HG03103 (cell line): Measurements from ENCODE around the gene SUCO.

Source experiments
- ATAC-seq: cut with Tn5 transposase; IDR thresholded peaks from one replicate; pipeline ENCODE4 v1.9.1; 2021; ENCODE audit warnings: low read depth; ENCODE audit not compliant: unreplicated experiment

SUCO gene

DNA sequence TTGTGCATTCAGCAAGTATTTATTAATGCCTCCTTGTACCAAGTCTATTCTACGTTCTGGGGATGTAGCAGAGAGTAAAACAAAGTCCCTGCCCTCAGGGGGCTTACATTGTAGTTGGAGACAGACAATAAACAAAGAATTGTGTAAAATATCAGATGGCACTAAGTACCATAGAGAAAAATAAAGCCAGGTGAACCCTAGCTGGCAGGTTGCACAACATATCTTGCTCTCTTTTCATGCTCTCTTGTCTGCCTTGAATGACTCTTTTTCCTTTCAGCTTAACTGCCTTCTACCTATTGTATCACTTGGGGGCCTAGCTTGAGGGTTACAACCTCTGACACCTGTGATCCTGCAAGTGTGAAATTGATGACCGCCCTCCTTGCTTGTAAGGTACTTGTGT lies 105.3 kb downstream of the SUCO start:
- ATAC-seq, result no peak

DNA sequence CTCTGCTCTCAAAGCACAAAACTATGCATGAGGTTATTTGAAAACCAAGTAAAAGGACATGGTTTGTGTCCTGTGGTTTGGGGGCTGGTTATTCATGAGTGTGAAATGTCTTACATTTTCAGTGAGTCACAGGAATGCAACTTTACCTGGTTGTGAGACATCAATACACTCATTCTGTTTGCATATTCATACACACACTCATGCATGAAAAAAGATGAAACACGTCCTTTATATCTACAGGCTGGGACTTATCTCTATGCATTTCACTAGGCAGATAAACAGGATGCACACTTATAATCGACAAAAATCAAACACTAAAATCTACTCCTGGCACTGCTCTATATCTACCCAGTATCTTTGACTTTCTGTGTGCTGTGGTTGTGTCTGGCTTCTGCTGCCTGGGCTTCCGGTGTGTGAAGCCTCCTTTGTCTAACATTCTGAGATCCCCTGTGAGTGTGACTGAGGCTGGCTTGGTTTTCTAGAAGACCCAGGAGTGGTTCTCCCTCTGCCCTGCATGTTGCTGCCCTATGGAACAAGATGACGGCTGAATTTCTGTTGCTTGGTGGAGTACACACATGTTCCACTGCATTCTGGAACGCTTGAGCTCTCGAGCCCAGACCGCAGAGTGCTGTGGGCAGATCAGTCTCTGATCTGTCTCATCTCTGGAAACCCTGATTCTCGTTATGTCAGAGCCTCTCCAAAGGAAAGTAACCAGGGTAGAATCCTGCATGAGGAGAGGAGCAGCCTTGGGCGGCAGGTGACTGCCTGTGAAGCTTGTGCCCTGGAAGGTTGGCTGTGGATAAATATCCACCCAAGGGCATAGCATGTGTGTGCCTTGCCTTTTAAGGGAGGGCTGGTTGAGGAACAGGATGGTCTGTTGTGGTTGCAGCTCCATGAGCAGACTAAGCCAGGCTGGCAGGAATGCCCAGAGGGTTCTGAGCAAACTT lies 106.2 kb downstream of the SUCO start:
- ATAC-seq, result peak; percentile 60

DNA sequence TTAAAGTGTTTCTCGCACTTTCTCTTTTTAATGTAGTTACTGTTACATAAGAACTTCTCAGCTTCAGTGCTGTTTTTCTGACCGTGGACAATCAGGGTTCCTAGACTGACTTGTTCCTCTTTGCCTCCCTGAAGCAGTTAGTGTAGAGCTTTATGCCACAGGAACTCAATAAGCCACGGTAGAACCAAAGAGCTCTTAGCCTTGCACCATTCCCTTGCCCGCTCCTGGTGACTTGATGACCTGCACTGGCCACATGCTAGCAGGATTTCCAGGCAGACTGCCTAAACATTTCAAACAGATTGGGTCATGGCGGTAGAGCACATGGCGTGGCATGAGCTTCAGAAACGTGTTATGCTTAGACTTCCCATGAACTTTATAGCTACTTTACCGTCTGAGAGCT lies 107.2 kb downstream of the SUCO start:
- no peak for ATAC-seq

DNA sequence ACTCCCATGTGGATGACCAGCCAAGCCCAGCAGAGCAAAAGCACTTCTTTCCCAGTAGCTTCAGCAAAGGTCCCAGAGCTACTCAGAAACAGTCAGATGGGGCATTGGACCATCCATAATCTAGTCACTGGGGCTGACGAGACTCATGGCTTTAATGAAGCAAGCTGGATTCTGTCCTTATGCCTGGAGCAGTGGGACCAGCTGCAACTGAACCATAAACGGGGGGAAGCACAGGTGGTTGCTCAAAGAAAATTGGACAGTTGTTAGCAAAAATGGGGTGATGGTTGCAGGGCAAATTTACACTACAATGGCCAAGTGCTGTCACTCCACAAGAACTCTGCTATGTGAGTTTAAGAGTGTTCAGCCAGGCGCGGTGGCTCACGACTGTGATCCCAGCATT lies 108.5 kb downstream of the SUCO start:
- no peak for ATAC-seq

DNA sequence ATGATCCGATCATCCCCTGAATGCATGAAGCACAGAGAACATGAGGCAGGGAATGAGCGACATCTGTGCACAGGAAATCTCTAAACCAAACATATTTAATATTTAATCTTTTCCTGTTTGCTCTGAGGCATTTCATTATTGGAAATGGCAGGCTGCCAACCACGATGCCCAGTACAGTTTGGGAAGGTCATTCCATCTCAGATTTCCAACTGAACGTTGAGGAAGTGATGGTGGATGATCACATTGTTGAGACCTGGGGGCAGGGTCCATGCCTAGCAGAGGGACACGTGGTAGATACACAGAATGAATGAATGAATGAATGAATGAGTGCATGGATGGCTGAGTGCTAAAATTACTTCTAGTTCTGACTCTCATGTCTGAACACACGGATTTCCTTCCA lies 110.0 kb downstream of the SUCO start:
- ATAC-seq, result no peak

DNA sequence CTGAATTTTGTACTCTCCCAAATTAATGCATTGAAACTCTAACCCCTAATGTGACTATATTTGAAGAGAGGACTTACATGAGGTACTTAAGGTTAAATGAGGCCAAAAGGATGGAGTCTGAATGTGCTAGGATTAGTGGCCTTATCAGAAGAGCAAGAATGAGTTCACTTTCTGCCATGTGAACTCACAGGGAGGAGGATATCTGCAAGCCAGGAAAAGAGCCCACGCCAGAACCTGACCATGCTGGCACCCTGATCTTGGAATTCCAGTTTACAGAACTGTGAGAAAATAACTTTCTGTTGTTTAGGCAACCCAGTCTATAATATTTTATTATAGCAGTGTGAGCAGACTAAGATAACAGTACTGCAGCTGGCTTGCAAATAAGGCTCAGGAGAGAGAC lies 113.7 kb downstream of the SUCO start:
- no peak for ATAC-seq

DNA sequence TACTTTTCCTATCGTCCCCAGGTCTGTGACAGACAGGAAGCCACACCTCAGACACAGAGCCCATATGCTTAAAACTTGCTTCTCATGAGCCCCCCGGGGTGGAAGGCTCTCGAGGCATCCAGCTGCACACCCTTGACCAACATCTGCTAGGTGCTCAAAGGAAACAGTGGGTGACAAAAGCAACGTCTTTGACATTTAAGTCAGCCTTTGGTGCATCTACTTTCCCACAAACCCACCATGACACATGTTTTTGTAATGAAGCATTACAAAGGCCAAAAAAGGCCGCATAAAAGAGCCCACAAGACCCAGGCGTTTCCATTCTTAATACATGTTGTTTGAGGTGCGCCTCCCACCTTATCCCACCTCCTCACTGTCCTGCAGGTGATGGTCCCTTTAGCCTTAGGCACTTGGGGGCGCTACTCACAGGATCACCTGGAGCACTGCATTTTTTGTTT lies 114.2 kb downstream of the SUCO start:
- no peak for ATAC-seq

DNA sequence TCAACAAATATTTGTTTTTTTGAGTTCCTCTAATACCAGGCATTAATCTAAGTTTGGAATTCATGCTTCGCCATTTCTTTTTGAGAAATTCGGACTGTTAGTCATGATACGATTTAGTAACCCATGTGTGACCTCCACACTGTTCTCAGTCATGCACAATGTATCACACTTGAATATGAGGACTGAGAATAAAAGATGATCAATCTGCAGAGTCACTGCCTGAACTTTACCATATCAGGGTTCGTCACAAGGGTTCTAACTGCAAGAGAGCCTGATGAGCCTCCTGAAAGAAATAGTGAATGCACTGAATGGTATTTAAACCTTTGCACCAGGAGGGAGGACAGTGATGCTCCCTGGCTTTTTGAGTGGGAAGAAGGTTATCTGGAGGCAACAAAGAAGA lies 115.0 kb downstream of the SUCO start:
- ATAC-seq, result no peak

DNA sequence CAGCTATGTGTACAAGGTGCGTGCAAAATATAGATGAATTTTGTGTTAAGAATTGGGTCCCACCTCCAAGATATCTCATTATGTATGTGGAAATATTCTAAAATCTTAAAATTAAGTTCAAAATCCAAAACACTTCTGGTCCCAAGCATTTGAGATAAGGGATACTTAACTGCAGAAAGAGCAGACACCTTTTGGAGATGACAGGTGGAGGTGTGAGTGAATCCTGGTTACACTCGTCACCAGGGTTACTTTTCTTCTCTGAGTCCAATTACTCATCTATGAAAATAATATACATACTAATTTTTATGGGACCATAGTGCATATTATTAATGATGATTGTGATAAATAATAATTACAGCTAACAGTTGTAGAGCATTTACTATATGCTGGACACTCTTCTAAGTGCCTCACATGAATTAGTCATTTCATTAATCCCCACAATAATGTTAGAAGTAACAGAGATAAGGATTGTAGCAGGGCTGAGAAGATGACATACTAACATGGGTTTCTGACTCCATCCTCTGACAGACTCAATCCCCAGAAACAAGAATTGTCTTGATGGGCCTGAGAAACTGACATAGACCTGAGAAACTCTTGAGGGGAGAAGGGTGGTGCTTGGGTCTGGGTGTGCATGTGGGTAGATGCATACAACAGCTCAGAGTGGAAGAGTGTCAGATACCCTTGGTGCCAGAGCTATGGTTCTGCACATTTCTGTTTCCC lies 117.7 kb downstream of the SUCO start:
- no peak for ATAC-seq

DNA sequence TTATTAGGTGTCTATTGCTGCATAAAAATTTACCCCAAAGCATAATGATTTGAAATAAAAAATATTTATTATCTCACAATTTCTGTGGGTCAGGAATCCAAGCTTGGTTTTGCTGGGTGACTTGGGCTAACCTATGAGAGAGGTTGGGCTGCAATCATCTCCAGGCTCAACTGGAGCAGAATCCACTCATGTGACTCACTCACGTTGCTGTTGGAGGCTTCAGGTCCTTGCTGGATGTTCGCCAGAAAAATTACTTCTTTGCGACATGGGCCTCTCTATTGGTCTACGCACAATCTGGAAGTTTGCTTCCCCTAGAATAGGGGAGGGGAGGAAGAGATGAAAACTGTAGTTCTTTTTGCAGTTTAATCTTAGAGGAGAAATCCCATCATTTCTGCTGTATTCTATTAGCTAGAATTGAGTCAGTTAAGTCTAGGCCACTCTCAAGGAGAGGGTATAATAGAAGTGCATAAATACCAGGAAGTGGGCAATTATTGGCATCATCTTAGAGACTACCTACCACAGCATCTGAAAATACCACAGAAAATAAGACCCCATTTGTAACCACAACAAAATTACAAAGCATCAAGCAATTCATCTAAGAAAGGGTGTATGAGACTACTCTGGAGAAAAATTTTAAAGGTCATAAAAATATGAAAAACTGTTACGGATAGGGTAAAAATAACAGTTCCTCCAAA lies 120.2 kb downstream of the SUCO start:
- no peak for ATAC-seq

DNA sequence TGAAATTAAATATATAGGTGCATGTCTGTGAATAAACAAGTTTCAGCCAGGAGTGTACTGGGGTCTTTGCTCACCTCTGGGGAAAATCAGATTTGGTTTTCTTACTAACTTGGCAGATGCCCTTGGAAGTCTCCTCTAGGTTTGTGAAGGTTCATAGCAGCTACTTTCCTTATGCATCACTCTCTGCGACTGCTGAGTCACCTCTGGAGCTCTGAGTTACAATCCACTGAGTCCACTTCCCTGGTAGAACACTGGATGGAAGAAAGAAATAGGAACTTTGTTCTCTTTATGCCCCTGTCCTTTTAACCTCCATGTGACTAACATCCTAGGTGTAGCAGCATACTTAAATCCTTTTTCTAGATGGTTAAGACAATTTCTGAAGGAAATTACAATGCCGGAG lies 121.6 kb downstream of the SUCO start:
- ATAC-seq, result no peak

DNA sequence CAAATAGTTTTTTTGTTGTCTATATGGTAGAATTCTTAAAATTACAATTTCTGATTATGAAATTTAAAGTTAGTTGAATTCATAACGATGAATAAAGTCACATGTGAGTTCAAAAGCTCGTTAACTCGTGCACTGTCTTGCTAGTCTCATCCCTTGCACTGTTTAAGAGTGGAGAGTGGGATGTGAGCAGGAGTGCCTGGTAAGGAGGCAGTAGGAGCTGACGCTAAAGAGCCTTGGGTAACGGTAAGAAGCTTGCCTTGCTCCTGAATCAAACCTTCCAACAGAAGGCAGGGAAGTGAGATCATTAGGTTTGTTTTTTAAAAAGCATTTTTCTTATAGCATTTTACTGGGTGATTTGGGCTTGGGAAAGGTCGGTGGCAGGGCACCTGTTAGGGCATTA lies 123.6 kb downstream of the SUCO start:
- ATAC-seq, result no peak

DNA sequence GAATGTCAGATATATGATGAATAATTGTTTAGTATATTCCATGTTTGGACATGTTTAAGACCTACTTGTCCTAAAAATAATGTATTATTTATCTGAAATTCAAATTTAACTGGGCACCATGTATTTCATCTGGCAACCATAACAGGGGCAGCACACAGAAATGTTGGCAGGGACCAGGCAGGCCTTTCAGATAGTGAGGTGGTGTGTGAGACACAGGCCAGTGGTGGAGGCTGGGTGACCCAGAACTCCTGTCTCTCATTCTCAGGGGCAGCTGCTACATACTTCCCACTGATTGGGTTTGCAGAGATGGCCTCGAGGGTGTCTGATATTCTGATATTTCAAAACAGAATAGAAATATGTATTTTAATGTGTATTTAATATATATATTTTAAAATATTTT lies 124.6 kb downstream of the SUCO start:
- ATAC-seq, result no peak

DNA sequence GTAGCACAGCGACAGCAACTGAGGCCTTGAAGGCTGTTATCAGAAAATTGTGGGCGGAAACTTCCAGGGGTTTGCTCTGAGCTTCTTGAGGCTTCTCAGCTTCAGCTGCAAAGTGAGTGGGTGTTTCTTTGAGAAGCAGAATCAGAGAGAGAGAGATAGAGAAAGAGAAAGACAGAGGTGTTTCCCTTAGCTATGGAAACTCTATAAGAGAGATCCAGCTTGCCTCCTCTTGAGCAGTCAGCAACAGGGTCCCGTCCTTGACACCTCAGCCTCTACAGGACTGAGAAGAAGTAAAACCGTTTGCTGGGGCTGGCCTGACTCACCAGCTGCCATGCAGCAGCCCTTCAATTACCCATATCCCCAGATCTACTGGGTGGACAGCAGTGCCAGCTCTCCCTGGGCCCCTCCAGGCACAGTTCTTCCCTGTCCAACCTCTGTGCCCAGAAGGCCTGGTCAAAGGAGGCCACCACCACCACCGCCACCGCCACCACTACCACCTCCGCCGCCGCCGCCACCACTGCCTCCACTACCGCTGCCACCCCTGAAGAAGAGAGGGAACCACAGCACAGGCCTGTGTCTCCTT lies 126.0 kb downstream of the SUCO start, which contains the start of gene FASLG:
Gene FASLG, plus strand, starts transcription at position 233 of the 583 bp plus-strand sequence. Its CDS starts 99 bp downstream, at position 332.
- ATAC-seq, result no peak

DNA sequence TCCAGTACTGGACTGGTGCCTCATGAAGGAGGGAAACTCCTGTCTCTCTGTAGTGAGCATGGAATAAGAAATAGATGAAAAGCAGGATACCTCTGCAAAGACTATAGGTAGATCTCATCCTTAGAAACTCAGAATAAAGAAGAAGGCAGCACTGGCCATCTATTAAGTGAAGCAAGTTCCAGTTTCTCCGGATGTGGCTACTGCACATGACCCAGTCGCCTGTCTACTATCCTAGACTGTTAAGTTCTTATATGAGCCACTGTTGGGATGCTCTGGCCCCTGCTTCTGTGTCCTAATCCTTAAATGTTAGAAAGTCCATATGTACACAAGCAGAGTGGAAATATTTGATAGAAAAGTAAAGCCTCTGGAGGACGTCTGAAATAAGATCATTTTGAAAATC lies 128.2 kb downstream of the SUCO start:
- no peak for ATAC-seq
